SHP77 treated with DMSO at 0.1 percent for 48 hours (cell line): ENCODE results near the gene LIF.
"Not testable (repeated sequence)": the region's sequence is repeated elsewhere in the genome, so short reads cannot be mapped to it uniquely, and the experiment has no call there.

Experiments
- DNase-seq: peaks from one replicate; lab custom pipeline; 2025; lab: John Stamatoyannopoulos, UW

LIF gene

DNA sequence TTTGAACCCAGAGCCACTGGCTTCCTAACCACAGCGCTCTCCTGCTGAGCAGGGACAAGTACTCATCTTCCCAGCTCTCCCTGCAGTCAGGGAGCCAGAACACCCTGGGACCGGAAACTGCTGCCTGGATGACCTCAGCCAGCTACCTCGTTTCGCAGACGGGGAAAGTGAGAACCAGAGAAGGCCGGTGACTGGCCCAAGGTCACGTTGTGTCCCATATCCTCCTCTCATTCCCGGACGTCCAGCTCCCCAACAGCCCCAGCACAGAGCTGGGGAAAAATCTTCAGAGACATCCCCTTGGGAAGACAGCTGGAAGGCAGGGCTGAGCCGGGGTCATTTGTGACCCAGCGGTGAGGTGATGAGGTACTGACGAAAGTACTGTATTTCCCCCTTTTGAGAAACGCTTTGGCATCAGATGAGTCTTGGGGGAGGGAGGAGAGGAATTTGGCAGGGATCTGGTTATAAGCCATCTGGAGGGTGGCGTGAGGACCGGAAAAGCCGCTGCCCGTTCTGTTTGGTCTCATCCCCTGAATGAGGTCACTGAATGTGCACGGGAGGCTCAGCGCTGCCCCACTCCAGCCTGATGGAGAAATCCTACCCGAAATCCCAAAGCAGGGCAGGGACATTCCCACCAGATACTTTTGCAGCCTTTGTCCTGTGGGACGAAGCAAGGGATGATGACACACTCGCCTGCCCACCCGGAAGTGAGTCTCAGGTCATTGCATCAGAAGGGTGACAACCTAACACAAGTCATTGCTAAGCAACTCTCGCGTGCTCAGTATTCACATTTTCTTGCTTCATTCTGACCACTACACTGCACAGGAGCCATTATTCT lies 41.1 kb downstream of the LIF start:
- DNase-seq, result peak; percentile 97

DNA sequence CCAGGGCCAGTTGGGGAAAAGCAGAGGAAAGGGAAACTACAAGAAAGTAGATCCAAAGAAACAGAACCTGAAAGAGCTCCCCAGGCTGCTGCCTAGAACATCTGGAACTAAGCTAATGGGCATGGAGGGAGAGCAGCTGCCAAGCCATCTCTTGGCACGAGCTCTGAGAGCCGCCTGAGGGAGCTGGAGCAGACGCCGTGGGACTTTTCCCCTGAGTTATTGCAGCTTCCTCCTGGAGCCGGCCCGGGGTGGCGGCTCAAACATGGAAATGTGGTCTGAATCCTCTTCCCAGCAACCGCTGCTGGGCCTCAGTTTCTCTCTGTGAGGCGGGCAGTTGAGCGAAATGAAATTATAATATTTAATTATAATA lies 41.8 kb downstream of the LIF start:
- DNase-seq, result peak; percentile 73

GRCh38 chr22:30204015-30204741 lies 42.4 kb downstream of the LIF start:
- no peak for DNase-seq

DNA sequence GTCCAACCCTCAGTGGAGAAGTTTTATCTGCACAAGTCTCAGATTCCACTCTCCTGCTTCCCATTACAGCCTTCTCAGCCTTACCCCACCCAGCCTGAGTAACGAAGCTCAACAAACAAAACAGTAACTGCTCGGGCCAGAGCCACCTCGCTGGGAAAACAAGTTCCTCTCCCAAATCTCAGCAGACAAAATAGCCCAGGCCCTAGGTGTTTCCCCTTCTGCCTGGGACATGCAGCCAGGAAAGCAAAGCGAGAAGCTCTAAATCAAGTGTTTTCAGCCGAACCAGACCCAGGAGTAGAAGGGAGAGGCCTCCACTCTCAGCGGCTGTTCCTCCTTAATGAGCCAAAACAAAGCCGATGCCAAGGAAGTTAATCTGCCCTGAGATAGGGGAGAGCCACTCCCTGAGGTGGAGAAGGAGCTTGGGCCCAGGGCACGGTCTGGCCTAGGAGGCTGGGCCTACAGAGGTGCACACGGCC lies 44.0 kb downstream of the LIF start:
- no peak for DNase-seq

GRCh38 chr22:30201945-30202344 lies 44.6 kb downstream of the LIF start:
- DNase-seq, result no peak

GRCh38 chr22:30200905-30201304 lies 45.7 kb downstream of the LIF start:
- DNase-seq, result not testable (repeated sequence)

DNA sequence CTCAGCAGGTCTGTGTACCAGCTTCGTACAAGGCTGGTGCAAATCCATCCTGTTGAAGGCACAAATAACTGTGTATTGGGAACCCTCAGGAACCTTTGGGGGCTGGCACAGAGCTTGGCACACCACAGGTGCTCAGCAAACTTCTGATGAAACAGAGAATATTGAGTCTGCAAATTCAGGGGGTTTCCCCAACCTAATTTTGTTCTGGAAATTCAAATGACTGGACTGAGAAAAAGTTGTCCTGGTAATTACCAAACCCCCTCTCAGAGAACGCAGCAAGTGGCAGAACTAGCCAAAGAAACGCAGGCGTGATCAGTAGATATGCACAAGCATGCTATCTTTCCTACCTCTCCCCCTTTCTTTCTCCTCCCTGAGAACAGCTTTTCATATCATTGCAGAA lies 47.6 kb downstream of the LIF start:
- DNase-seq, result no peak

DNA sequence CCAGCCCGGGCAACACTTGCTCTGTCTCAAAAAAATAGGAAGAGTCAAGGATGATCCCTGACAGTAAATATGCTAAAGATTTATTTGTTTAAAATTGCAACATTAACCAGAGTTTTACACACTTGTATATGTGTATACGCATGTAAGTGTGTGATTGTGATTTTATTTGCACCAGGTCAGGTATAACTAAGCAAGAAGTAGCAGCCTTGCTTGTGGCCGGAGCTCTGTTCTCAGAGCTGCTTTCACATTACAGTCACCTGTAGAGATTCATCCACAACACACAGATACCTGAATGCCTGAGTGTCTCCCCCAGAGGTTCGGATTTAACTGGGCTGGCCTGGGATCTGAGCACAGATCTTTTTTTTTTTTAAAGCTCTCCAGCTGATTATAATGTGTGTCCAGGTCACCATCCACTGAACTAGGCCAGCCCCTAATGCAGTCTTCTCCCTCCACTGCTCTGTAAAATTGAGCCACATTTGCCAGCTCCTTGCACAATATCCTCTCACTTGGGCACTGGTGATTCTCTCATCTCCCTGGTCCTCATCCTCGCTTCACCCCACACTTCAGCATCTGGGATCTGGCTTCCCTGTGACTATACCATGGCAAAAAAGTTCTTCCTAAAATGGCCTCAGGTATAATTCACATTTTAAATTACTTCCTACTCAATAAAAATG lies 48.3 kb downstream of the LIF start:
- no peak for DNase-seq

DNA sequence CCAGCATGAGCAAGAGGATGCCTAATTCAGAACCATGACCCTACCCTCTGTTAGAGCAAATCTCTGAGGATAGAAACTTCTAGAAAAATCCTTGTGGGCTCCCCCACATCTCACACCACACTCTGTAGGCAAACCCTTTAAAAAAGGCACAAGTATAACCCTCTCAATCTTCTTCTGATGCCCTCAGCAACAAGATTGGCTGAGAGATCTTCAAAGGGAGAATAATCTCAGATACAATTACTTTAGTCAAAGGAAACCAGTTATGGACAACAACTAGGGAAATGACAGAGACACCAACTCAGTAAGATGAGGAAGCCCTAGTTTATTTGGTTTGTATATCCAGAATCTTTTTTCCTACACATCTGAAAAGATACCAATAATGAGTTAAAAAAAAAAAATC lies 49.2 kb downstream of the LIF start:
- DNase-seq, result no peak

DNA sequence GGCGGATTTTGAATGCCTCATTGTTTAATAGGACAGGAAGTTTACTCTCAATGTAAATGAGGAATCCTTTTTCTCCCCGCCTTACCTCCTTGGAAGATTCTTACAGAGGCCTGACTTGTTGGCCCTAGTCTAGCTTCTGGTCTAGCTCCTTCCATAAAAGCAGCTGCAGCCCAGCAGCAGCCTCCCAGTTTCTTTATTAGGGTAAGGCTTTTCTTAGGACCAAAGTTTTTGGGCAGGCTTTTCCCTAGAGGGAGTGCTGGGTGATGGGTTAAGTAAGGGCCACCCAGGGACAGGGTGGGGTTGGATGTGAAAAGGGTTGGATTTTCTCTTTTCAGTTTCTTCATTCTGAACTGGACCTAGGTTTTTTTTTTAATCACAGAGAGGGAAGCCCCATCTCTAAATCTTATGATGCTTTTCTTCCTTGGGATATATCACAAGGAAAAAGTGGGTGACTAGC lies 49.7 kb downstream of the LIF start:
- no peak for DNase-seq

- peak; percentile 100 for DNase-seq
These were observed 50.2 kb downstream of the LIF start for GRCh38 chr22:30196141-30196879.

GRCh38 chr22:30195245-30196140 lies 51.1 kb downstream of the LIF start:
- no peak for DNase-seq

- no peak for DNase-seq
These were observed 53.4 kb downstream of the LIF start for GRCh38 chr22:30193031-30193775.

DNA sequence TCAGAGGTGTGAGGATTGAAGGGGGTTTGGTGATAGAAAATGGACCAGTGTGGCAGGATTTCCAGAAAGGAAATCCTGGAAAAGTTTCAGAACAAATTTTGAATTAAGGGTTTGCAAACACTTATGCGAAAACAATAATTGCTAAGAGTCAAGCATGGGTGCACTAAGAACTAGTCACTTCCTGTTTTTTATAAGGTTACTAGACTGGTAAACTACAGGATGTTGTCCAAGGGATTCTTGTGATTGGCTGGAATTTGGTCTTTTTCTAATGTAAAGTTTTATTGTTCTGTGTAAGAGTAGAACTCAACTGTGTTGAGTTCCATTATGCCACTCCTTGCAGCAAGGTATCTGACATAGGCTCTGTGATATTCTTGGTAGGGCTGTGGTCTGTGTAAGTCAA lies 54.1 kb downstream of the LIF start:
- no peak for DNase-seq

GRCh38 chr22:30191040-30191701 lies 55.4 kb downstream of the LIF start:
- no peak for DNase-seq

GRCh38 chr22:30190574-30190973 lies 56.0 kb downstream of the LIF start:
- DNase-seq, result no peak
